ENCODE results near the gene GALNT16. TPM values are rescaled to one million over a fixed set of nuclear protein-coding genes. Genes with fewer than 3 reads are reported as not detected.

Gene GALNT16
- total RNA-seq, 2 experiments from 2014 or later = not detected

- TF ChIP-seq, protein P1, sequence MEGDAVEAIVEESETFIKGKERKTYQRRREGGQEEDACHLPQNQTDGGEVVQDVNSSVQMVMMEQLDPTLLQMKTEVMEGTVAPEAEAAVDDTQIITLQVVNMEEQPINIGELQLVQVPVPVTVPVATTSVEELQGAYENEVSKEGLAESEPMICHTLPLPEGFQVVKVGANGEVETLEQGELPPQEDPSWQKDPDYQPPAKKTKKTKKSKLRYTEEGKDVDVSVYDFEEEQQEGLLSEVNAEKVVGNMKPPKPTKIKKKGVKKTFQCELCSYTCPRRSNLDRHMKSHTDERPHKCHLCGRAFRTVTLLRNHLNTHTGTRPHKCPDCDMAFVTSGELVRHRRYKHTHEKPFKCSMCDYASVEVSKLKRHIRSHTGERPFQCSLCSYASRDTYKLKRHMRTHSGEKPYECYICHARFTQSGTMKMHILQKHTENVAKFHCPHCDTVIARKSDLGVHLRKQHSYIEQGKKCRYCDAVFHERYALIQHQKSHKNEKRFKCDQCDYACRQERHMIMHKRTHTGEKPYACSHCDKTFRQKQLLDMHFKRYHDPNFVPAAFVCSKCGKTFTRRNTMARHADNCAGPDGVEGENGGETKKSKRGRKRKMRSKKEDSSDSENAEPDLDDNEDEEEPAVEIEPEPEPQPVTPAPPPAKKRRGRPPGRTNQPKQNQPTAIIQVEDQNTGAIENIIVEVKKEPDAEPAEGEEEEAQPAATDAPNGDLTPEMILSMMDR (IDR thresholded peaks at IDR 0.05) = no peak
- no peak overlapping the region for H3K4me3 ChIP-seq (ENCODE audit: low read length)
- POLR2A ChIA-PET = no interaction called here
- H3K4me1 Mint-ChIP-seq (ENCODE audit: low read depth) = peaks cover 6% of the 10 kb centered on the region
- peaks cover 62% of the 10 kb centered on the region for H3K36me3 Mint-ChIP-seq (ENCODE audit: low read depth)
- no peaks in the 10 kb centered on the region for H3K4me1 ChIP-seq (ENCODE audit: insufficient read depth, low read length)
- CTCF ChIA-PET = interaction anchor here (1.3 kb wide), 1 partner anchor 111 kb away, joined by 3 read pairs; no protein-coding TSS in a partner anchor
- peaks cover 42% of the 10 kb centered on the region for H3K36me3 ChIP-seq (ENCODE audit: insufficient read depth, low read length)
- no peaks in the 10 kb centered on the region for H3K9me3 ChIP-seq (ENCODE audit: control insufficient read depth in 1 of 2, insufficient read depth in 1 of 2, low read length in 2 of 2)
- H3K27ac ChIP-seq (ENCODE audit: low read depth in 1 of 2, low read length in 2 of 2) = no peak overlapping the region
- no peaks in the 10 kb centered on the region for H3K27me3 ChIP-seq (ENCODE audit: control insufficient read depth in 1 of 2, insufficient read depth in 2 of 2, low read length in 2 of 2)
- DNase-seq = no peak
- H3K4me3 Mint-ChIP-seq = no peak overlapping the region
- H3K27me3 Mint-ChIP-seq = no peaks in the 10 kb centered on the region
- no peaks in the 10 kb centered on the region for H3K9me3 Mint-ChIP-seq
- no peak overlapping the region for H3K27ac Mint-ChIP-seq
- ATAC-seq (ENCODE audit: poor library complexity) = no peak
- intact Hi-C loops (cut with DNase I, micrococcal nuclease) = loop anchor here in 1 of 2 experiments (5.0 kb wide), 2 partner anchors 88 to 487 kb away; partner anchors contain the start of gene DCAF5
Measured at GRCh38 chr14:69240527-69241173, 19.3 kb upstream of the GALNT16 start.

GRCh38 chr14:69241577-69241976 lies 18.4 kb upstream of the GALNT16 start:
- Histone ChIP-seq H3K9me3 (ENCODE audit: control insufficient read depth in 1 of 2, insufficient read depth in 1 of 2, low read length in 2 of 2) (no peaks in the 10 kb centered on the region), H3K27me3 (ENCODE audit: control insufficient read depth in 1 of 2, insufficient read depth in 2 of 2, low read length in 2 of 2) (no peaks in the 10 kb centered on the region), H3K4me3 (ENCODE audit: low read length) (no peak overlapping the region), H3K4me1 (ENCODE audit: insufficient read depth, low read length) (no peaks in the 10 kb centered on the region), H3K36me3 (ENCODE audit: insufficient read depth, low read length) (peaks cover 35% of the 10 kb centered on the region), H3K27ac (ENCODE audit: low read depth in 1 of 2, low read length in 2 of 2) (no peak overlapping the region)
- intact Hi-C loops (cut with DNase I, micrococcal nuclease) = loop anchor here in 1 of 2 experiments (5.0 kb wide), 2 partner anchors 89 to 486 kb away; partner anchors contain the start of gene DCAF5
- Mint-ChIP-seq H3K36me3 (ENCODE audit: low read depth) (peaks cover 53% of the 10 kb centered on the region), H3K4me1 (ENCODE audit: low read depth) (peaks cover 6% of the 10 kb centered on the region), H3K27me3 (no peaks in the 10 kb centered on the region), H3K27ac (no peak overlapping the region), H3K4me3 (no peak overlapping the region), H3K9me3 (no peaks in the 10 kb centered on the region)
- CTCF ChIA-PET = interaction anchor here (1.0 kb wide), 1 partner anchor 112 kb away, joined by 3 read pairs; no protein-coding TSS in a partner anchor
- TF ChIP-seq, protein P1 (IDR thresholded peaks at IDR 0.05) = no peak
- no peak for DNase-seq
- POLR2A ChIA-PET = no interaction called here
- no peak for ATAC-seq (ENCODE audit: poor library complexity)

GRCh38 chr14:69242311-69243224 lies 17.4 kb upstream of the GALNT16 start:
- Histone ChIP-seq H3K27ac (ENCODE audit: low read depth in 1 of 2, low read length in 2 of 2) (no peak overlapping the region), H3K4me1 (ENCODE audit: insufficient read depth, low read length) (no peaks in the 10 kb centered on the region), H3K4me3 (ENCODE audit: low read length) (no peak overlapping the region), H3K9me3 (ENCODE audit: control insufficient read depth in 1 of 2, insufficient read depth in 1 of 2, low read length in 2 of 2) (no peaks in the 10 kb centered on the region), H3K27me3 (ENCODE audit: control insufficient read depth in 1 of 2, insufficient read depth in 2 of 2, low read length in 2 of 2) (no peaks in the 10 kb centered on the region), H3K36me3 (ENCODE audit: insufficient read depth, low read length) (peaks cover 25% of the 10 kb centered on the region)
- Mint-ChIP-seq H3K27me3 (no peaks in the 10 kb centered on the region), H3K4me1 (ENCODE audit: low read depth) (peaks cover 6% of the 10 kb centered on the region), H3K27ac (no peak overlapping the region), H3K36me3 (ENCODE audit: low read depth) (peaks cover 43% of the 10 kb centered on the region), H3K4me3 (no peak overlapping the region), H3K9me3 (no peaks in the 10 kb centered on the region)
- TF ChIP-seq, protein P1 (IDR thresholded peaks at IDR 0.05) = peak; percentile 91
- ChIA-PET POLR2A (no interaction called here), CTCF (interaction anchor here (0.6 to 1.5 kb wide), 7 partner anchors 89 to 221 kb away, joined by 3 to 6 read pairs (median 3); no protein-coding TSS in a partner anchor)
- intact Hi-C loops (cut with DNase I, micrococcal nuclease) = loop anchor here (1.0 to 5.0 kb wide), 6 partner anchors 90 to 485 kb away; partner anchors contain the start of genes CCDC177 (in 1 of the 2) and DCAF5 (in 1 of the 2)
- DNase-seq (peak in 13 of 14 experiments; percentile 7 to 74 (median 37)), ATAC-seq (ENCODE audit: poor library complexity) (peak; percentile 77)

Data from CD4-positive, alpha-beta T cell (primary cell).